Naive thymus-derived CD4-positive, alpha-beta T cell (primary cell): Measurements from ENCODE around the gene GOLGA7B. TPM values are rescaled to one million over a fixed set of nuclear protein-coding genes. Genes with fewer than 3 reads are reported as not detected.

ENCODE experiments used
- ATAC-seq: fragments of 150-1000 bp; cut with Tn5 transposase; 2 replicates; pipeline ENCODE4 v1.10.0; 2021; ENCODE audit warnings: mild to moderate bottlenecking, moderate library complexity
- CTCF ChIA-PET: fragments of 350-600 bp; sonication (Branson Sonifier 250); formaldehyde crosslinking; loops from one replicate; lab custom pipeline; 2021; ENCODE audit warnings: antibody characterized with exemption; lab: Charles Lee
- POLR2A ChIA-PET: fragments of 350-600 bp; sonication (Branson Sonifier 250); formaldehyde crosslinking; loops from one replicate; lab custom pipeline; 2021; ENCODE audit warnings: antibody characterized with exemption, inconsistent platforms; lab: Charles Lee
- DNase-seq, 9 donors: peaks; one replicate each; pipeline versions ENCODE4 v3.0.0 to v3.0.0-alpha.2; 2020 to 2022; ENCODE audit warnings: mixed read lengths in 1 of 9
- H3K27ac ChIP-seq: one replicate; pipeline ENCODE4 v1.7.0; 2013; ENCODE audit warnings: mild to moderate bottlenecking, low read depth, low read length, moderate library complexity
- H3K27me3 ChIP-seq, 2 donors: one replicate each; pipeline ENCODE4 v1.7.0; 2013; ENCODE audit warnings: low read length in 2 of 2, mild to moderate bottlenecking in 2 of 2, moderate library complexity in 2 of 2; ENCODE audit not compliant: control insufficient read depth in 2 of 2, insufficient read depth in 2 of 2
- H3K36me3 ChIP-seq, 3 experiments: 1 replicate in 2 of 3; 2 replicates in 1 of 3; pipeline ENCODE4 v1.7.0; 2013; ENCODE audit warnings: low read length in 3 of 3, mild to moderate bottlenecking in 3 of 3, moderate library complexity in 1 of 3; ENCODE audit not compliant: insufficient read depth in 3 of 3, control insufficient read depth in 2 of 3
- H3K4me1 ChIP-seq, 2 donors: one replicate each; pipeline ENCODE4 v1.7.0; 2013; ENCODE audit warnings: low read length in 2 of 2, mild to moderate bottlenecking in 2 of 2, moderate library complexity in 1 of 2; ENCODE audit not compliant: control insufficient read depth in 2 of 2, insufficient read depth in 2 of 2
- H3K4me3 ChIP-seq: 2 replicates; pipeline ENCODE4 v1.7.0; 2013; ENCODE audit warnings: mild to moderate bottlenecking, low read length
- H3K9me3 ChIP-seq, 3 experiments: 1 replicate in 2 of 3; 2 replicates in 1 of 3; pipeline ENCODE4 v1.7.0; 2013; ENCODE audit warnings: low read length in 3 of 3; ENCODE audit not compliant: control insufficient read depth in 2 of 3
- H3K27ac Mint-ChIP-seq, 9 donors: one replicate each; pipeline ENCODE4 v1.8.0; 2020 to 2022; ENCODE audit warnings: mixed read lengths in 9 of 9, mild to moderate bottlenecking in 8 of 9, moderate library complexity in 5 of 9, inconsistent platforms in 2 of 9
- H3K27me3 Mint-ChIP-seq, 5 donors: one replicate each; pipeline ENCODE4 v1.8.0; 2021 to 2022; ENCODE audit warnings: mixed read lengths in 5 of 5, mild to moderate bottlenecking in 1 of 5
- H3K36me3 Mint-ChIP-seq, 5 donors: one replicate each; pipeline ENCODE4 v1.8.0; 2020 to 2022; ENCODE audit warnings: mixed read lengths in 5 of 5, mild to moderate bottlenecking in 3 of 5, inconsistent platforms in 1 of 5
- H3K4me1 Mint-ChIP-seq, 7 donors: one replicate each; pipeline ENCODE4 v1.8.0; 2020 to 2022; ENCODE audit warnings: mixed read lengths in 7 of 7, mild to moderate bottlenecking in 3 of 7, inconsistent platforms in 1 of 7
- H3K4me3 Mint-ChIP-seq, 10 donors: one replicate each; pipeline ENCODE4 v1.8.0; 2020 to 2022; ENCODE audit warnings: mild to moderate bottlenecking in 10 of 10, mixed read lengths in 10 of 10, moderate library complexity in 6 of 10, inconsistent platforms in 2 of 10
- H3K9me3 Mint-ChIP-seq, 11 donors: one replicate each; pipeline ENCODE4 v1.8.0; 2020 to 2022; ENCODE audit warnings: mixed read lengths in 11 of 11, mild to moderate bottlenecking in 4 of 11, inconsistent platforms in 1 of 11, moderate library complexity in 1 of 11
- intact Hi-C, 2 donors: fragments of 100-400 bp; cut with micrococcal nuclease; formaldehyde crosslinking; loops; one replicate each; pipeline ENCODE4 v1.15.1; 2023
- polyA plus RNA-seq, 2 donors: library from polyadenylated mRNA; unstranded; fragments of 300-500 nt; fragmentation: Illumina TruSeq; gene quantifications; one replicate each; pipeline ENCODE4 v1.2.3, GENCODE V29; 2021
- total RNA-seq, 6 experiments: library from RNA in 5 of 6; stranded (reverse) in 5 of 6; gene quantifications; 1 replicate in 5 of 6; 2 replicates in 1 of 6; pipeline ENCODE4 v1.2.3 and lab custom pipeline; 2021 to 2026

The GOLGA7B gene
- total and polyA plus RNA-seq, 7 experiments from 2014 or later: 0.62 to 8.5 (median 6.4) TPM

GRCh38 chr10:97913614-97914013, 64.0 kb downstream of the GOLGA7B start:
- POLR2A ChIA-PET: no interaction called here
- Mint-ChIP-seq H3K27me3 (peaks cover 0 to 20% (median 5%) of the 10 kb centered on the region in 5 donors), H3K9me3 (peaks cover 0 to 3% (median 0%) of the 10 kb centered on the region in 11 donors), H3K4me3 (no peak overlapping the region), H3K4me1 (peaks cover 0 to 10% (median 3%) of the 10 kb centered on the region in 7 donors), H3K27ac (no peak overlapping the region), H3K36me3 (no peaks in the 10 kb centered on the region)
- H3K9me3 ChIP-seq: no peaks in the 10 kb centered on the region
- H3K27me3 ChIP-seq: no peaks in the 10 kb centered on the region
- ATAC-seq (no peak), DNase-seq (no peak)
- H3K4me1 ChIP-seq: peaks cover 2 to 5% of the 10 kb centered on the region in 2 donors
- intact Hi-C loops: loop anchor here (1.0 to 10.0 kb wide), 3 partner anchors 128 to 401 kb away; no protein-coding TSS in a partner anchor
- CTCF ChIA-PET: interaction anchor here (3.7 kb wide), 1 partner anchor 128 kb away, joined by 32 read pairs; no protein-coding TSS in a partner anchor
- no peaks in the 10 kb centered on the region for H3K36me3 ChIP-seq
- H3K27ac ChIP-seq: no peak overlapping the region
- H3K4me3 ChIP-seq: no peak overlapping the region

DNA sequence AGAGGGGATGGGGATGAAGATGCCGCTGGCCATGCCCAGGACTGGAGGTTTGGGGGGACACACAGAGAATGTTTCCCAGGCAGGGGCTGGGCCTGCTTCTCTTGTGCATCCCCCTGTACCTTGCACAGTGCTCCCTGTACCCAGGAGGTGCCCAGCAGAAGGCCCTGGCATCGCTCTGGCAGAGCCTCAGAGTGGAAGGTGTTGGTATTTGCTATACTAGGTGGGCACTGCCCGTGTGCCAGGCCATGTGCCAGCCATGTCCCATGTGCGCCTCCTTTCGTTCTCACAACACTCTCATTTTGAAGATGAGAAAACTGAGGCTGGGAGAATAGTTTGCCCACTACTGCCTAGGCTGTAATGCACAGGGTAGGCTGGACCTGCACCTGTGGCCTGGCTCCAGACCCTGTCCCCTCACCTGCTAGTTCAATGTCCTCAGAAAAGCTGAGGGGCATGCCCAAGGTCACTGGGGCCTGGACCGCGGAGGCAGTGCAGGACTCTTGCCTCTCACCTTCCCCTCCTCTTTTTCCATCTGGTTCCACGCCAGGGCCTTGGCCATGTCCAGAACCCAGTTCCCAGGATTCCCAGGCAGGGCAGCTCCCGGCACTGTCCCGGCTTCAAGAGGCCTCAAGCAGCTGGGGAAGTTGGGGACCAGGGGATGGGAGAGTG, 64.7 kb downstream of the GOLGA7B start:
- intact Hi-C loops: loop anchor here (1.0 to 10.0 kb wide), 3 partner anchors 127 to 400 kb away; no protein-coding TSS in a partner anchor
- peaks cover 0 to 14% (median 7%) of the 10 kb centered on the region in 7 donors for H3K4me1 Mint-ChIP-seq
- H3K4me1 ChIP-seq: peaks cover 2 to 5% of the 10 kb centered on the region in 2 donors
- no peaks in the 10 kb centered on the region for H3K36me3 Mint-ChIP-seq
- H3K9me3 ChIP-seq: no peaks in the 10 kb centered on the region
- no peaks in the 10 kb centered on the region for H3K36me3 ChIP-seq
- peaks cover 0 to 23% (median 5%) of the 10 kb centered on the region in 5 donors for H3K27me3 Mint-ChIP-seq
- H3K27ac ChIP-seq: no peak overlapping the region
- H3K4me3 ChIP-seq: no peak overlapping the region
- DNase-seq: no peak
- ChIA-PET CTCF (interaction anchor here (0.7 to 3.7 kb wide), 7 partner anchors 12 to 131 kb away, joined by 3 to 32 read pairs (median 4); no protein-coding TSS in a partner anchor), POLR2A (no interaction called here)
- H3K27ac Mint-ChIP-seq: no peak overlapping the region
- H3K27me3 ChIP-seq: no peaks in the 10 kb centered on the region
- H3K4me3 Mint-ChIP-seq: no peak overlapping the region
- no peak for ATAC-seq
- peaks cover 0 to 3% (median 0%) of the 10 kb centered on the region in 11 donors for H3K9me3 Mint-ChIP-seq

GRCh38 chr10:97914837-97915211, 65.2 kb downstream of the GOLGA7B start:
- Mint-ChIP-seq H3K36me3 (no peaks in the 10 kb centered on the region), H3K9me3 (peaks cover 0 to 3% (median 0%) of the 10 kb centered on the region in 11 donors), H3K27ac (no peak overlapping the region), H3K4me3 (peak overlapping the region in 2 of 10 donors; percentile 19 to 62), H3K27me3 (peaks cover 0 to 23% (median 5%) of the 10 kb centered on the region in 5 donors), H3K4me1 (peaks cover 0 to 15% (median 7%) of the 10 kb centered on the region in 7 donors)
- ChIA-PET CTCF (interaction anchor here (0.7 to 3.7 kb wide), 8 partner anchors 9 to 131 kb away, joined by 3 to 32 read pairs (median 4); no protein-coding TSS in a partner anchor), POLR2A (no interaction called here)
- no peaks in the 10 kb centered on the region for H3K9me3 ChIP-seq
- intact Hi-C loops: loop anchor here (1.0 to 10.0 kb wide), 4 partner anchors 112 to 400 kb away; no protein-coding TSS in a partner anchor
- H3K27ac ChIP-seq: no peak overlapping the region
- H3K4me3 ChIP-seq: no peak overlapping the region
- DNase-seq (peak; percentile 40 to 74 (median 61)), ATAC-seq (peak; percentile 81)
- H3K36me3 ChIP-seq: no peaks in the 10 kb centered on the region
- peaks cover 2 to 5% of the 10 kb centered on the region in 2 donors for H3K4me1 ChIP-seq
- H3K27me3 ChIP-seq: no peaks in the 10 kb centered on the region

- no peak for ATAC-seq
- H3K27me3 Mint-ChIP-seq: peaks cover 0 to 23% (median 5%) of the 10 kb centered on the region in 5 donors
- H3K36me3 Mint-ChIP-seq: no peaks in the 10 kb centered on the region
- Histone ChIP-seq H3K27me3 (no peaks in the 10 kb centered on the region), H3K36me3 (no peaks in the 10 kb centered on the region), H3K4me3 (no peak overlapping the region), H3K4me1 (peaks cover 2 to 5% of the 10 kb centered on the region in 2 donors), H3K9me3 (no peaks in the 10 kb centered on the region), H3K27ac (no peak overlapping the region)
- H3K4me1 Mint-ChIP-seq: peaks cover 0 to 15% (median 7%) of the 10 kb centered on the region in 7 donors
- no peak for DNase-seq
- H3K27ac Mint-ChIP-seq: no peak overlapping the region
- CTCF ChIA-PET: interaction anchor here (0.9 to 3.7 kb wide), 7 partner anchors 9 to 132 kb away, joined by 3 to 32 read pairs (median 4); no protein-coding TSS in a partner anchor
- POLR2A ChIA-PET: no interaction called here
- peaks cover 0 to 3% (median 0%) of the 10 kb centered on the region in 11 donors for H3K9me3 Mint-ChIP-seq
- peak overlapping the region in 2 of 10 donors; percentile 19 to 62 for H3K4me3 Mint-ChIP-seq
- intact Hi-C loops: loop anchor here (5.0 to 10.0 kb wide), 2 partner anchors 112 to 399 kb away; no protein-coding TSS in a partner anchor
Measured at GRCh38 chr10:97915346-97916131, 65.9 kb downstream of the GOLGA7B start.

GRCh38 chr10:97916586-97916985, 66.9 kb downstream of the GOLGA7B start:
- Mint-ChIP-seq H3K36me3 (no peaks in the 10 kb centered on the region), H3K27me3 (peaks cover 0 to 26% (median 5%) of the 10 kb centered on the region in 5 donors), H3K9me3 (peaks cover 0 to 3% (median 0%) of the 10 kb centered on the region in 11 donors), H3K27ac (no peak overlapping the region), H3K4me1 (peaks cover 0 to 15% (median 7%) of the 10 kb centered on the region in 7 donors), H3K4me3 (no peak overlapping the region)
- Histone ChIP-seq H3K4me1 (peaks cover 2 to 5% of the 10 kb centered on the region in 2 donors), H3K27me3 (no peaks in the 10 kb centered on the region), H3K36me3 (no peaks in the 10 kb centered on the region), H3K4me3 (no peak overlapping the region), H3K27ac (no peak overlapping the region), H3K9me3 (no peaks in the 10 kb centered on the region)
- ATAC-seq: no peak
- no peak for DNase-seq
- intact Hi-C loops: loop anchor here (5.0 to 10.0 kb wide), 2 partner anchors 111 to 398 kb away; no protein-coding TSS in a partner anchor
- ChIA-PET POLR2A (no interaction called here), CTCF (interaction anchor here (3.7 kb wide), 1 partner anchor 125 kb away, joined by 32 read pairs; no protein-coding TSS in a partner anchor)

DNA sequence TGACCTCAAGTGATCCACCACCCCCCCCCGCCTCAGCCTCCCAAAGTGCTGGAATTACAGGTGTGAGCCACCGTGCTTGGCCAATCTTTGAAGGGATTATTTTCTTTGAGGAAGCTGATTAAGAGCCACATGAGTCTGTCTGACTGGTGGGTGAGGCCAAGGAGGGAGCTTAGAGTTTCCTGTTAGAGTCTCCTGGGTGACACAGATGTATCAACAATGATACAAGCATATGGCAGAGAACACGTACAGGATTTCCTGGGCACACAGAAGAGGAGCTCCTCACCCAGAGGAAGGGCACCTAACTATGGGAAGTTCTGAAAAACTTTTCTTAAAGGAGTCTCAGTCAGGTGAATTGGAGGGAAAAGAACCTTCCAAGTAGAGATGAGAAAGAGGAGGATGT, 69.4 kb downstream of the GOLGA7B start:
- no peak overlapping the region for H3K4me3 ChIP-seq
- ChIA-PET CTCF (interaction anchor here (1.4 kb wide), 1 partner anchor 123 kb away, joined by 4 read pairs; no protein-coding TSS in a partner anchor), POLR2A (no interaction called here)
- H3K9me3 ChIP-seq: no peaks in the 10 kb centered on the region
- Mint-ChIP-seq H3K36me3 (no peaks in the 10 kb centered on the region), H3K4me1 (peaks cover 0 to 15% (median 7%) of the 10 kb centered on the region in 7 donors), H3K27me3 (peaks cover 4 to 23% (median 7%) of the 10 kb centered on the region in 5 donors), H3K4me3 (no peak overlapping the region), H3K27ac (peak overlapping the region in 2 of 9 donors; percentile 6 to 33), H3K9me3 (peaks cover 0 to 3% (median 0%) of the 10 kb centered on the region in 11 donors)
- DNase-seq: peak in 3 of 9 donors; percentile 4 to 10 (median 8)
- peaks cover 2 to 5% of the 10 kb centered on the region in 2 donors for H3K4me1 ChIP-seq
- no peak overlapping the region for H3K27ac ChIP-seq
- peak; percentile 44 for ATAC-seq
- no peaks in the 10 kb centered on the region for H3K27me3 ChIP-seq
- intact Hi-C loops: loop anchor here (5.0 to 10.0 kb wide), 2 partner anchors 108 to 396 kb away; no protein-coding TSS in a partner anchor
- no peaks in the 10 kb centered on the region for H3K36me3 ChIP-seq
